Measurements from ENCODE around the gene PIWIL1. TPM values are rescaled to one million over a fixed set of nuclear protein-coding genes. Genes with fewer than 3 reads are reported as not detected.

The PIWIL1 gene
- total and polyA plus RNA-seq, 2 donors (not counting 3 experiments of a cell fraction or from before 2014, with no cell fraction given): not detected

DNA sequence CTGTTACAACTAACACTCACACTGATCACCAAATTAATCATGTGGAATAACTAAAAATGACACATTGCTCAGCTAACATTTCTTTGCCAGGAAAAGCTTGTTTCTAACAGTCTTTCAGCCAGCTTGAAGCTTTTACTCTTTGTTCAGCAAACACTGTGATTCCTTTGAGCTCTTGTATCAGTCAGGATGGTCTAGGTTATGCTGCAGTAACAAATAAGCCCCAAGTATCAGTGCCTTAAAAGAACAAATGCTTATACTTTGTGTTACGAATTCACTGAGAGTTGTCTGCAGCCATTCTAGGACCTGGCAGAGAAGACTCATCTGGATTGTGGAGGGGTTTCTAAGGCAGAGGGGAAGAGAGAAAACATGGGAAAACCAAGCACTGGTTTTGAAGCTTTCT lies 47.6 kb upstream of the PIWIL1 start:
- TF ChIP-seq, protein P1, sequence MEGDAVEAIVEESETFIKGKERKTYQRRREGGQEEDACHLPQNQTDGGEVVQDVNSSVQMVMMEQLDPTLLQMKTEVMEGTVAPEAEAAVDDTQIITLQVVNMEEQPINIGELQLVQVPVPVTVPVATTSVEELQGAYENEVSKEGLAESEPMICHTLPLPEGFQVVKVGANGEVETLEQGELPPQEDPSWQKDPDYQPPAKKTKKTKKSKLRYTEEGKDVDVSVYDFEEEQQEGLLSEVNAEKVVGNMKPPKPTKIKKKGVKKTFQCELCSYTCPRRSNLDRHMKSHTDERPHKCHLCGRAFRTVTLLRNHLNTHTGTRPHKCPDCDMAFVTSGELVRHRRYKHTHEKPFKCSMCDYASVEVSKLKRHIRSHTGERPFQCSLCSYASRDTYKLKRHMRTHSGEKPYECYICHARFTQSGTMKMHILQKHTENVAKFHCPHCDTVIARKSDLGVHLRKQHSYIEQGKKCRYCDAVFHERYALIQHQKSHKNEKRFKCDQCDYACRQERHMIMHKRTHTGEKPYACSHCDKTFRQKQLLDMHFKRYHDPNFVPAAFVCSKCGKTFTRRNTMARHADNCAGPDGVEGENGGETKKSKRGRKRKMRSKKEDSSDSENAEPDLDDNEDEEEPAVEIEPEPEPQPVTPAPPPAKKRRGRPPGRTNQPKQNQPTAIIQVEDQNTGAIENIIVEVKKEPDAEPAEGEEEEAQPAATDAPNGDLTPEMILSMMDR (IDR thresholded peaks at IDR 0.05; ENCODE audit: extremely low read depth in 1 of 2, insufficient read depth in 1 of 2, low read depth in 1 of 2, low read length in 2 of 2): no peak
- no peak for TF ChIP-seq MYC (IDR thresholded peaks at IDR 0.05; ENCODE audit: low read depth, low read length)
- no peak for TF ChIP-seq FOS (IDR thresholded peaks at IDR 0.05; ENCODE audit: borderline replicate concordance, insufficient read depth, low read length)
- TF ChIP-seq EZH2 (IDR thresholded peaks at IDR 0.05; ENCODE audit: borderline replicate concordance, low read depth, low read length, severe bottlenecking): no peak
- TF ChIP-seq JUN (IDR thresholded peaks at IDR 0.05; ENCODE audit: borderline replicate concordance, insufficient read depth, insufficient read length, low read depth): no peak
- TF ChIP-seq POLR2A (IDR thresholded peaks at IDR 0.05; ENCODE audit: low read depth, low read length): no peak
- TF ChIP-seq POLR2AphosphoS5 (IDR thresholded peaks at IDR 0.05; ENCODE audit: insufficient read depth, low read depth, low read length): no peak
- TF ChIP-seq, protein P2, sequence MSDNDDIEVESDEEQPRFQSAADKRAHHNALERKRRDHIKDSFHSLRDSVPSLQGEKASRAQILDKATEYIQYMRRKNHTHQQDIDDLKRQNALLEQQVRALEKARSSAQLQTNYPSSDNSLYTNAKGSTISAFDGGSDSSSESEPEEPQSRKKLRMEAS (IDR thresholded peaks at IDR 0.05; ENCODE audit: insufficient read depth, insufficient read length): no peak
- no peak for TF ChIP-seq GATA2 (IDR thresholded peaks at IDR 0.05; ENCODE audit: insufficient read depth, insufficient read length, low read depth, low read length)
- Histone ChIP-seq H4K20me1 (replicated peaks; ENCODE audit: control insufficient read depth, extremely low read depth, insufficient read depth, low read length) (no peaks in the 10 kb centered on the region), H3K4me3 (replicated peaks in 1 of 3; ENCODE audit: insufficient read depth in 1 of 3, low read depth in 1 of 3, low read length in 3 of 3) (no peak overlapping the region), H3K9me3 (replicated peaks; ENCODE audit: control insufficient read depth, insufficient read depth, low read length) (peaks cover 2% of the 10 kb centered on the region), H3K9ac (replicated peaks; ENCODE audit: extremely low read depth, insufficient read depth, low read length) (no peak overlapping the region), H3K36me3 (ENCODE audit: control insufficient read depth in 2 of 2, extremely low read depth in 1 of 2, insufficient read depth in 2 of 2, low read length in 2 of 2) (no peaks in the 10 kb centered on the region), H3K27me3 (ENCODE audit: control insufficient read depth in 2 of 2, insufficient read depth in 2 of 2, low read length in 2 of 2) (no peaks in the 10 kb centered on the region), H2AFZ (ENCODE audit: low read depth, low read length) (no peak overlapping the region), H3K4me2 (ENCODE audit: insufficient read depth, low read length) (no peak overlapping the region), H3K27ac (ENCODE audit: insufficient read depth, low read depth, low read length) (no peak overlapping the region), H3K9me1 (replicated peaks; ENCODE audit: control insufficient read depth, extremely low read depth, insufficient read depth, low read length) (no peaks in the 10 kb centered on the region), H3K79me2 (ENCODE audit: control insufficient read depth, insufficient read depth, low read length) (no peaks in the 10 kb centered on the region), H3K4me1 (ENCODE audit: control insufficient read depth, extremely low read depth, insufficient read depth, low read length) (no peaks in the 10 kb centered on the region)
- no peak for DNase-seq (ENCODE audit: low read depth, low spot score)
- intact Hi-C loops (cut with micrococcal nuclease) (no loop called here), dilution Hi-C loops (cut with MboI; ENCODE audit: extremely low pct_ligation_motif_present, low sequenced_read_pairs) (no loop called here)
- ChIA-PET CTCF (no interaction called here), POLR2A (no interaction called here)
- no TSS peak for BruUV-seq (replicated peaks)
- no peak for FAIRE-seq

Data from endothelial cell of umbilical vein (primary cell).